Ishikawa (cell line): Measurements from ENCODE around the gene EHBP1L1.

Experiments used
- CREB1 ChIP-seq: IDR thresholded peaks from 2 replicates; pipeline ENCODE4 v1.6.1; 2012; ENCODE audit warnings: low read depth
- EP300 ChIP-seq: IDR thresholded peaks from 2 replicates; pipeline ENCODE4 v1.6.1; 2012; ENCODE audit warnings: borderline replicate concordance
- FOXM1 ChIP-seq: IDR thresholded peaks from 2 replicates; pipeline ENCODE4 v1.6.1; 2012; ENCODE audit warnings: low read depth, borderline replicate concordance
- TAF1 ChIP-seq: IDR thresholded peaks from 2 replicates; pipeline ENCODE4 v1.6.1; 2012; ENCODE audit warnings: low read depth, mild to moderate bottlenecking
- YY1 ChIP-seq: IDR thresholded peaks from 2 replicates; pipeline ENCODE4 v1.6.1; 2012; ENCODE audit warnings: low read depth
- ZBTB7A ChIP-seq: IDR thresholded peaks from 2 replicates; pipeline ENCODE4 v1.6.1; 2012; ENCODE audit warnings: low read depth
- TF ChIP-seq, protein P1 (sequence below): IDR thresholded peaks from 2 replicates; pipeline ENCODE4 v1.6.1; 2012; ENCODE audit warnings: low read depth, mild to moderate bottlenecking

DNA sequence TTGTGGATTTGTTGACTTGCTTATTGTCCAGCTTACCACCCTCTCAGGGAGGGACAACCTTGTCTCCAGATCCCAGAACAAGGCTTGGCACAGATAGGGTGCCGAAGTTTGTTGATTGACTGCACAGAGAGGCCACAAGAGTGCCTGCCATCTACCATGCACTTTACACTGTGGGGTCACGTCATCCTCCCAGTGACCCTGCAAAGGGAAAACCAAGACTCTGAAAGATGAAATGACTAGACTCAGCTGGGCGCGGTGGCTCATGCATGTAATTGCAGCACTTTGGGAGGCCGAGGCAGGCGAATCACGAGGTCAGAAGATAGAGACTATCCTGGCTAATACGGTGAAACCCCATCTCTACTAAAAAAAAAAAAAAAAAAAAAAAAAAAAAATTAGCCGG is 13.1 kb upstream of the EHBP1L1 start:
- TF ChIP-seq FOXM1 (no peak), TAF1 (no peak), EP300 (no peak), YY1 (no peak), CREB1 (no peak), ZBTB7A (no peak)
- TF ChIP-seq, protein P1, sequence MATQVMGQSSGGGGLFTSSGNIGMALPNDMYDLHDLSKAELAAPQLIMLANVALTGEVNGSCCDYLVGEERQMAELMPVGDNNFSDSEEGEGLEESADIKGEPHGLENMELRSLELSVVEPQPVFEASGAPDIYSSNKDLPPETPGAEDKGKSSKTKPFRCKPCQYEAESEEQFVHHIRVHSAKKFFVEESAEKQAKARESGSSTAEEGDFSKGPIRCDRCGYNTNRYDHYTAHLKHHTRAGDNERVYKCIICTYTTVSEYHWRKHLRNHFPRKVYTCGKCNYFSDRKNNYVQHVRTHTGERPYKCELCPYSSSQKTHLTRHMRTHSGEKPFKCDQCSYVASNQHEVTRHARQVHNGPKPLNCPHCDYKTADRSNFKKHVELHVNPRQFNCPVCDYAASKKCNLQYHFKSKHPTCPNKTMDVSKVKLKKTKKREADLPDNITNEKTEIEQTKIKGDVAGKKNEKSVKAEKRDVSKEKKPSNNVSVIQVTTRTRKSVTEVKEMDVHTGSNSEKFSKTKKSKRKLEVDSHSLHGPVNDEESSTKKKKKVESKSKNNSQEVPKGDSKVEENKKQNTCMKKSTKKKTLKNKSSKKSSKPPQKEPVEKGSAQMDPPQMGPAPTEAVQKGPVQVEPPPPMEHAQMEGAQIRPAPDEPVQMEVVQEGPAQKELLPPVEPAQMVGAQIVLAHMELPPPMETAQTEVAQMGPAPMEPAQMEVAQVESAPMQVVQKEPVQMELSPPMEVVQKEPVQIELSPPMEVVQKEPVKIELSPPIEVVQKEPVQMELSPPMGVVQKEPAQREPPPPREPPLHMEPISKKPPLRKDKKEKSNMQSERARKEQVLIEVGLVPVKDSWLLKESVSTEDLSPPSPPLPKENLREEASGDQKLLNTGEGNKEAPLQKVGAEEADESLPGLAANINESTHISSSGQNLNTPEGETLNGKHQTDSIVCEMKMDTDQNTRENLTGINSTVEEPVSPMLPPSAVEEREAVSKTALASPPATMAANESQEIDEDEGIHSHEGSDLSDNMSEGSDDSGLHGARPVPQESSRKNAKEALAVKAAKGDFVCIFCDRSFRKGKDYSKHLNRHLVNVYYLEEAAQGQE = no peak
